GM12892 (cell line): Measurements from ENCODE around the gene CALM3.

Experiments
- DNase-seq: peaks from one replicate; pipeline ENCODE4 v3.0.0; 2011; ENCODE audit not compliant: insufficient read length
- FAIRE-seq: peaks from 2 replicates; lab custom pipeline; 2011; peaks lifted over from hg19 to GRCh38; lab: Jason Lieb, UNC
- POLR2A ChIP-seq: IDR thresholded peaks from 2 replicates; pipeline ENCODE4 v1.6.1; 2011; ENCODE audit warnings: low read depth, low read length, control low read depth
- POLR2AphosphoS5 ChIP-seq: IDR thresholded peaks from 2 replicates; pipeline ENCODE4 v1.6.1; 2011; ENCODE audit warnings: low read depth, low read length, control low read depth
- TAF1 ChIP-seq: IDR thresholded peaks from 2 replicates; pipeline ENCODE4 v1.6.1; 2011; ENCODE audit warnings: low read depth, mild to moderate bottlenecking, control low read depth, low read length, borderline replicate concordance

CALM3 gene

DNA sequence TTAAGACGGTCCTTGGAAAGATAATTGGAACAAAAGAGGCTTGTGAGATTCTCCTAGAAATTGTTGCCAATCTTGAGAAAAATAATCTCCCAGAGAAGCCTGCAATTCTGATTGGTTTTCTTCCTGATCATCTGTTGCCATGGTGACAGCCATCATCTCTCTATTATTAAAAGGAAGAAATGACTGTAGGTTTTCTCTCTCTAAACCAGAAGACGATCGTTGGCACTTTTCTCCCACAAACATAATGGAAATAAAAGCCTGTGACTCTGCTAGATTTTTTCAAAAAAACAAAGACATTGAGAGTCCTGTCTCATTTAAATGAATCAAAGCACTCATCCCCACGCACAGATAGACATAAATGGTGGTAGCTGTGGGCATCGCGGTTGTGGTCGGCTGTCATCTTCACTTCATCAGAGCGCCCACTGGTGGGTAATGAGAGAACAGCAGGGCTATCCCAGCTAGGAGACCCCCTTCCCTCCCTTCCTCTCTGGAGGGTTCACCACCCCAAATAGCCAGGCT is 21.7 kb upstream of the CALM3 start:
- DNase-seq: no peak
- TF ChIP-seq TAF1 (no peak), POLR2AphosphoS5 (no peak), POLR2A (no peak)
- FAIRE-seq: no peak

DNA sequence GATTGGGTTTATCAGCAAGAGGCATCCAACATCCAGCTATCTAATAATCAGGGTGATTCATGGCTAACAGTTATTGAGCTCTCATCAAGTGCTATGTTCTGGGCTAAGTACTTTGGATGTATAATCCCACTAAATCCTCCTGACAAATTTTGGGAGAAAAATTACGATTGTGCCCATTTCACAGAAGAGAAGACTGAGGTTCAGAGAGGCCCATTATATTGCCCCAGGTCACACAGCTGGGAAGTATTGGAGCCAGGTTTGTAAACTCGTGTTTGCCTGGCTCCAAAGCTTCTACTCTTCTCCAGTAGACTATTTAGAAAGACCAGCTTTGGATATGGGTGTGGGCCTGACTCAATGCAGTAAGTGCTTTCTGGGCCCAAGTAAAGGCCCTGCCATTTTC is 20.9 kb upstream of the CALM3 start:
- DNase-seq (no peak), FAIRE-seq (no peak)
- no peak for TF ChIP-seq POLR2A

DNA sequence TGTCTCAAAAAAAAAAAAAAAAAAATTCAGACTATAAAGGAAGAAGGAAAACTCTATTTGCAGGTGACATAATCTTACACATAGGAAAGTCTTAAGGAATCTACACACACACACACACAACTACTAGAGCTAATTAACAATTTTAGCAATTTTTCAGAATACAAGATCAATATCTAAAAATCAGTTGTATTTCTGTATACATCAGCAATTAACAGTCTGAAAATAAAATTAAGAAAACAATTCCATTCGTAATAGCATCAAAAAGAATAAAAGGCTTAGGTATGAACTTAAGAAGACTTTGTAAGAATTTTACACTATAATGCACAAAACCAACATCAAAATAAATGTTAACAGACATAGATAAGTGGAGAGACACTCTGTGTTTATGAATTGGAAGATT is 15.6 kb upstream of the CALM3 start:
- FAIRE-seq: no peak
- DNase-seq: no peak
- no peak for TF ChIP-seq TAF1
- TF ChIP-seq POLR2AphosphoS5: no peak
- TF ChIP-seq POLR2A: no peak

DNA sequence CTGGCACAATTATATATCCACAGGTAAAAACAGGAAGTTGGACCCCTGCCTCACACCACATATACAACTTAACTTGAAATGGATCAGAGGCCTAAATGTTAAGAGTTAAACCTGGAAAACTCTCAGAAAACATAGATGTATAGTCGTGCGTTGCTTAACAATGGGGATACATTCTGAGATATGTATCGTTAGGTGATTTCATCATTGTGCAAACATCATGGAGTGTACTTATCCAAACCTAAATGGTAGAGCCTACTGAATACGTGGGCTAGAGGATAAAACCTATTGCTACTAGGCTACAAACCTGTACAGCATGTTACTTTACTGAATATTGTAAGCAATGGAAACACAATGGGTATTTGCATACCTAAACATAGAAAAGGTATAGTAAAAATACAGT is 14.8 kb upstream of the CALM3 start:
- FAIRE-seq: no peak
- TF ChIP-seq POLR2A (no peak), POLR2AphosphoS5 (no peak), TAF1 (no peak)
- no peak for DNase-seq

DNA sequence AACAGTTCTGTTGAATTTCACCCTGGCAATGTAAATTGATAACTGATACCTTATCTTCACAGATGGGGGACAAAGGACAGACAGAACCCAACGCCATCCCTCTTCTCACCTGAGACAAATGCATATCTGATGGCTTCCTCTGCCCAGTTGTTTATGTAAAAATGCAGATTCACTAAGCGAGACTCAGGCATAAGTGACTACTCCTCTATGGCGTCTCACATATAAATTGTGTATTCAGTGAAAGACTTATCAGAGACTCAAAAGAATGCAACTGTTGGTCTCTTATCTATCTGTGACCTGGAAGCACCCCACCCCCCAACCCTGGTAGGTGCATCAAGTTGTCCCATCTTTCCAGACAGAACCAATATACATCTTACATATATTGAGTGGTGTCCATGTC is 13.3 kb upstream of the CALM3 start:
- FAIRE-seq (no peak), DNase-seq (no peak)
- TF ChIP-seq POLR2A (no peak), POLR2AphosphoS5 (no peak), TAF1 (no peak)

DNA sequence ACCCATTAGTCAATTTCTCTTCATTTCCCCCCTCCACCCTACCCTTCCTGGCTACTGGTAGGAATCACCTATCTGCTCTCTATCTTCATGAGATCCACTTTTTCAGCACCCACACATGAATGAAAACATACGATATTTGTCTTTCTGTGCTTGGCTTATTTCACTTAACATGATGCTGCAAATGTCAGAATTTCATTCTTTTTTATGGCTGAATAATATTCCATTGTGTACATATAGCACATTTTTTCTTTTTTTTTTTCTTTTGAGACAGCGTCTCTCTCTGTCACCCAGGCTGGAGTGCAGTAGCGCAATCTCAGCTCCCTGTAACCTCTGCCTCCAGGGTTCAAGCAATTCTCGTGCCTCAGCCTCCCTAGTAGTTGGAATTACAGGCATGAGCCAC is 9.9 kb upstream of the CALM3 start:
- DNase-seq (no peak), FAIRE-seq (no peak)

DNA sequence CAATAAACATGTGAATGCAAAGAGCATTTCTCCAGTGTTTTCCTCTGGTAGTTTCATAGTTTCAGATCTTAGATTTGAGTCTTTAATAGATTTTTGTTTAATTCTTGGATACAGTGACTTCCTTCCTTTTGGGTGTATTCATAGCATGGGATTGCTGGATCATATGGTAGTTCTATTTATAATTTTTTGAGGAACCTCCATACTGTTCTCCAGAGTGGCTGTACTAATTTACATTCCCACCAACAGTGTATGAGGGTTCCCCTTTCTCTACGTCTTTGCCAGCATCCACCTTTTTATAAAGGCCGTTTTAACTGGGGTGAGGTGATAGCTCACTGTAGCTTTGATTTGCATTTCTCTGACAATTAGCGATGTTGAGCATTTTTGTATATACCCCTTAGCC is 9.3 kb upstream of the CALM3 start:
- no peak for TF ChIP-seq POLR2A
- FAIRE-seq: no peak
- DNase-seq: no peak

More for the DNA sequence above, 9.9 kb upstream of the CALM3 start:
- no peak for TF ChIP-seq POLR2A

DNA sequence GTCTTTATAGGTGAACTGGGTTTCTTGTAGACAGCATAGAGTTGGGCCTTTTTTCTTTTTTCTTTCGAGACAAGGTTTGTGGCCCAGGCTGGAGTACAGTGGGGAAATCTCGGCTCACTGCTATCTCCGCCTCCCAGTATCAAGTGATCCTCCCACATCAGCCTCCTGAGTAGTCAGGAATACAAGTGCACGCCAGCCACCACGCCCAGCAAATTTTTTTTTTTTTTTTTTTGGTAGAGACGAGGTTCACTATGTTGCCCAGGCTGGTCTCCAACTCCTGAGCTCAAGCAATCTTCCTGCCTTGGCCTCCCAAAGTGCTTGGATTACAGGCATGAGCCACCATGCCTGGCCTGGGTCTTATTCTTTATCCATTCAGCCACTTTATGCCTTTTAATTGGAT is 5.1 kb upstream of the CALM3 start:
- DNase-seq: no peak
- no peak for FAIRE-seq
- TF ChIP-seq POLR2A (no peak), POLR2AphosphoS5 (no peak), TAF1 (no peak)

DNA sequence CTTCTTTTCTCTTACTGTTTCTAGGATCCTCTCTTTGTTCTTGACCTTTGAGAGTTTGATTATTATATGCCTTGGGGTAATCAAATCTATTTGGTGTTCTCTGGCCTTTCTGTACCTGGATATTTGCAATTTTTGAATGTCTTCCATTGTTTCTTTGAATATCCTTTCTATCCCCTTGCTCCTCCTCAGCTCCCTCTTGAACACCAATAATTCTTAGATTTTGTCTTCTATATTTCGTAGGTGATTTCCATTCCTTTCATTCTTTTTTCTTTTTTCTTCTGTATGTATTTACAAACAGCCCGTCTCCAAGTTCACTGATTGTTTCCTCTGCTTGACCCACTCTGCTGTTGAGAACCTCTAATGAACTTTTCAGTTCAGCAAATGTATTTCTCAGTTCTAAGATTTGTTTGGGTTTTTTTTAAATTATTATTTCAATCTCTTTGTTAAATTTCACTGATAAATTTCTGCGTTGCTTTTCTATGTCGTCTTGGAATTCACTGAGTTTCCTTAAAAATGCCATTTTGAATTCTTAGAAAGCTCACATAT is 2.7 kb upstream of the CALM3 start:
- TF ChIP-seq POLR2A (no peak), POLR2AphosphoS5 (no peak), TAF1 (no peak)
- DNase-seq: no peak
- no peak for FAIRE-seq

DNA sequence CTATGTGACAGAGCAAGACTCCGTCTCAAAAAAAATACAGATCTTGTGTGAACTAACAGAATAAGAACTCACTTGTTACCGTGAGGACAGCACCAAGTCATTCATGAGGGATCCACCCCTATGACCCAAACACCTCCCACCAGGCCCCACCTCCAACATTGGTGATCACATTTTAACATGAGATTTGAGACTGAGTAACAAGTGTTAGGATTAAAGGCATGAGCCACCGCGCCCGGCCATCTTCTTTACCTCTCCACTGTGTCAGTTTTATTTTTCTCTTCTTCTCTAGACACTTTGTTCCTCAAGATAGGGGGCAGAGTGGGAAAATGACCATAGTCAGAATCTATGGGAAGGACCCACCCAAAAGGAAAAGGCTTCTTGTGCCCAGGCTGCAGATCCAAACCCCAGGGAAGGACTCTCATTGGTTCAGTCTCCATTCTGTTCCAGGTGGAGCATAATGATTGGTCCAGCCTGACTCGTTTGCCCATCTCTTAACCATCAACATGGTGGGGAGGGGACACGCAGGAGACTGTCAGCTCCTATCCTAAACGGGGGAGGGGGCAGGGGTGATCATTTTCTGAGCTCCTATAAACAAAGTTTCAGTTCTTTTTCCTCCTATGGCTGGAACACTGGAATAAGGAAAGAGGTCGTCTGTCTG is 1.3 kb upstream of the CALM3 start:
- FAIRE-seq (no peak), DNase-seq (no peak)
- TF ChIP-seq POLR2A (no peak), TAF1 (no peak), POLR2AphosphoS5 (no peak)

DNA sequence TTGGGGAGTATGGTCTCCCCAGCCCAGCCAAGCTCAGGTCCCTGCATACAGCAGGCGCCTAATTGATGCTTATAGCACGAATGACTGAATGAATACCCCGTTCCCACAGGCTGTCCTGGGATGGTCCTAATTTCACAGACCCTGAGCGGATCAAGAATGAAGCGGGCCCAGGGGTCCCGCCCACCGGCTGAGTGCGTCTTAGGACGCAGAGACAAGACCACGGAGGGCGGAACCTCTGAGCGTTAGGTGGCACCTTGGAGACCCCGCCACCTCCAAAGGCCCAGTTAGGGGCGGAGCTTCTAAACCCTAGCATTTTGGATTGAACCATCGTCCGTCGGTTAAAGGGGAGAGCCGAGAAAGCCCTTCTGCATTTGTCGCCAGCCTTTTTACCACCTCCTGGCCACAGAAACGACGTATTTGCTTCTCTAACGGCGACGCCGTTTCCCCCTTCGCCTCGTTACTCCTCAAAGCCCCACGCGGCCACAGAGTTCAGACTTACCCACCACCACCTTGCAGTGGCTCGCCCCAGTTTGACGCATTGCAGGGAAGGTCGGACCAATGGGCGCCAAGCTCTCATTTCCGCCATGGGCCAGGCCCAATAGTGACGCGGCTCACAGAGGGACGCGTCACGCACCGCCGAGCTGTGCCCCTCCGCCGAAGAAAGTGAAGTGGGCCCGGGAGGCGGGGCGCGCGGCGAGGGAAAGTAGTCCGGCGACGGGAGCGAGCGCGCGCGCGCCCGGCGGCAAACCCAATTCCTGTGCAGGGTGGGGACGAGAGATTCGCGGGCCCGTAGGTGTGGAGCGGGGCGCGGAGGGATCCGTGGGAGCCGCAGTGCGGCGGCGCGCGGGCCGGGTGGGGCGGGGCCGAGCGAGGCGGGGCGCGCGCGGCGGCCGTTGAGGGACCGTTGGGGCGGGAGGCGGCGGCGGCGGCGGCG is 479 bp upstream of the CALM3 start:
- TF ChIP-seq POLR2A (peak; percentile 87), POLR2AphosphoS5 (peak; percentile 63; the same call in 1 of the 2 replicates), TAF1 (peak; percentile 70)
- peak; percentile 91 for DNase-seq
- peak; percentile 95 for FAIRE-seq

DNA sequence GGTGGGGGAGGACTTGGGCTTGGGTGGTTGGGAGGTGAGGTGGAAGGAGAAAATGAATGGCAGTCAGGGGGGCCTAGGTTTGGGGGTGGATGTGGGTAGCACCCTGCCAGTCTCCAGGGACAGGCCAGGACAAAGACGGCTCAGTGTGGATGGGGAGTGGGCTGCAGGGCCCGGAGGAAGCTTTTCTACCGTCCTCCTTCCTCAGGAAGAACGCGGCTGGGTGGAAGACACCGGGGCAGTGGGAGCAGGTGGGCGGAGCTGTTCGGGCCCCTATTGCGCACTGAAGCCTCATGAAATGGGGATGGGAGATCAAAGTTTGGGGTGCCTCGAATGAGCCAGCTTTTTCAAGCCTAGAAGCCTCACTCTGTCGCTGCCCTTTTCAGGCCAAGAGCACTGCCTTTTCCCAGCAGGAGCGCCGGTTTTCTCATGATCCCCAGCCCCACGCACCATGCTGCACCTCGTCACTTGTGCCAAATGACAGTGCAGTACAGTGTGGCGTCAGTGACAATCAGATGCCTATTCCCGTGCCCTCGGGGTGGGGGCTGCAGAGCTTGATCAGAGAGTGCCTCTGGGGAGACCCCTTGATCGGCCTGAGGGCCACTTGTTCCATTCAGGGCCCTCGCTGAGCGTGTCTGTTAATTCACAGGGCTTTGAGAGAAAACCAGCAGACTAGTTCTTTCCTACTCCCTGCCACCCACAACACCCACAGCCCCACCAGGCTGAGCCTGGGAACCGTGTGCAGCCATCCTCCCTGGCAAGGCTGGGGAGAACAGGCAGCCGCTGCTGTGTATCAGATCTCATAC is 1.5 kb downstream of the CALM3 start:
- TF ChIP-seq POLR2AphosphoS5 (no peak), TAF1 (no peak), POLR2A (no peak)
- FAIRE-seq: peak; percentile 84
- no peak for DNase-seq
